PC-3 (cell line): Measurements from ENCODE around the gene PMEPA1. TPM values are rescaled to one million over a fixed set of nuclear protein-coding genes. Genes with fewer than 3 reads are reported as not detected.
"Not testable (repeated sequence)": the region's sequence is repeated elsewhere in the genome, so short reads cannot be mapped to it uniquely, and the experiment has no call there.

Experiments used
- ATAC-seq: fragments of 200-7000 bp; cut with Tn5 transposase; 2 replicates; pipeline ENCODE4 v1.9.1; 2020; ENCODE audit warnings: mild to moderate bottlenecking, moderate library complexity
- BruUV-seq: library from RNA; stranded (reverse); fragments of 400-500 nt; replicated peaks from 2 replicates; lab custom pipeline; 2021; lab: Mats Ljungman, UMichigan
- CTCF ChIA-PET: fragments of 300-600 bp; sonication (Branson Sonifier 250); formaldehyde crosslinking; loops from one replicate; lab custom pipeline; 2022; ENCODE audit warnings: antibody characterized with exemption; lab: Charles Lee
- POLR2A ChIA-PET: fragments of 300-600 bp; sonication (Branson Sonifier 250); formaldehyde crosslinking; loops from one replicate; lab custom pipeline; 2022; ENCODE audit warnings: antibody characterized with exemption; ENCODE audit not compliant: unreplicated experiment; lab: Charles Lee
- DNase-seq: peaks from one replicate; pipeline ENCODE4 v3.0.0-alpha.2; 2015
- H2AFZ ChIP-seq: fragments of 300-600 bp; sonication (generic); 2 replicates; pipeline ENCODE4 v1.6.0; 2016; ENCODE audit warnings: antibody characterized with exemption, low read length
- H3F3A ChIP-seq: fragments of 300-600 bp; sonication (generic); one replicate; pipeline ENCODE4 v1.6.0; 2017; ENCODE audit warnings: antibody characterized with exemption, low read length, control low read depth, mild to moderate bottlenecking; ENCODE audit not compliant: unreplicated experiment
- H3K27ac ChIP-seq: fragments of 300-600 bp; sonication (generic); 2 replicates; pipeline ENCODE4 v1.5.1; 2016; ENCODE audit warnings: mild to moderate bottlenecking, low read length
- H3K27me3 ChIP-seq: fragments of 300-600 bp; sonication (generic); 2 replicates; pipeline ENCODE4 v1.6.1; 2016; ENCODE audit warnings: low read length, mixed read lengths
- H3K36me3 ChIP-seq: fragments of 300-600 bp; sonication (generic); 2 replicates; pipeline ENCODE4 v1.6.1; 2016; ENCODE audit warnings: low read depth, mixed run types, low read length, mixed read lengths
- H3K4me1 ChIP-seq: fragments of 300-600 bp; sonication (generic); 2 replicates; pipeline ENCODE4 v1.5.1; 2016; ENCODE audit warnings: low read length; ENCODE audit not compliant: insufficient read depth
- H3K4me2 ChIP-seq: fragments of 300-600 bp; sonication (generic); 2 replicates; pipeline ENCODE4 v1.6.0; 2016; ENCODE audit warnings: low read length
- H3K4me3 ChIP-seq: fragments of 300-600 bp; sonication (generic); 2 replicates; pipeline ENCODE4 v1.5.1; 2016; ENCODE audit warnings: mild to moderate bottlenecking, low read length, mixed read lengths
- H3K79me2 ChIP-seq: fragments of 300-600 bp; sonication (generic); 2 replicates; pipeline ENCODE4 v1.6.1; 2017; ENCODE audit warnings: low read length, mixed read lengths
- H3K9ac ChIP-seq: fragments of 300-600 bp; sonication (generic); 2 replicates; pipeline ENCODE4 v1.6.0; 2016; ENCODE audit warnings: mild to moderate bottlenecking, low read length
- H3K9me2 ChIP-seq: fragments of 300-600 bp; sonication (generic); replicated peaks from 2 replicates; pipeline ENCODE4 v1.6.1; 2016; ENCODE audit warnings: mixed run types, low read length, mixed read lengths
- H3K9me3 ChIP-seq: fragments of 300-600 bp; sonication (generic); 2 replicates; pipeline ENCODE4 v1.6.1; 2016; ENCODE audit warnings: low read length, mixed read lengths
- H4K20me1 ChIP-seq: fragments of 300-600 bp; sonication (generic); 2 replicates; pipeline ENCODE4 v1.6.1; 2016; ENCODE audit warnings: low read length, mixed read lengths
- CTCF ChIP-seq: fragments of 300-600 bp; sonication (generic); conservative IDR thresholded peaks from 2 replicates; pipeline ENCODE4 v1.5.1; 2017; ENCODE audit warnings: antibody characterized with exemption, low read depth, mild to moderate bottlenecking, low read length
- EZH2 ChIP-seq: fragments of 300-600 bp; sonication (generic); IDR thresholded peaks from one replicate; pipeline ENCODE4 v1.6.1; 2017; ENCODE audit warnings: antibody characterized with exemption, mild to moderate bottlenecking, low read length; ENCODE audit not compliant: unreplicated experiment
- EZH2phosphoT487 ChIP-seq: fragments of 300-600 bp; sonication (generic); IDR thresholded peaks from 2 replicates; pipeline ENCODE4 v1.6.1; 2018; ENCODE audit warnings: mild to moderate bottlenecking, antibody characterized with exemption, low read length, borderline replicate concordance
- intact Hi-C: fragments of 100-400 bp; cut with micrococcal nuclease; formaldehyde crosslinking; loops from 2 replicates; pipeline ENCODE4 v1.9.0; 2023
- total RNA-seq: library from RNA; depleted of rRNA; stranded (reverse); fragments of >200 nt; gene quantifications from 2 replicates; pipeline ENCODE4 v1.2.3, GENCODE V29; 2014

The PMEPA1 gene
- total RNA-seq, 1 experiment from 2014 or later = 21.9 TPM

GRCh38 chr20:57628962-57629308 is 80.9 kb downstream of the PMEPA1 start:
- POLR2A ChIA-PET, H3K4me1 ChIP-seq, DNase-seq, H3K79me2 ChIP-seq, BruUV-seq, H3K36me3 ChIP-seq, H3K9me3 ChIP-seq, H3K9me2 ChIP-seq, H3K9ac ChIP-seq, CTCF ChIA-PET, H3K4me3 ChIP-seq, H3F3A ChIP-seq, H3K27me3 ChIP-seq, H2AFZ ChIP-seq, H4K20me1 ChIP-seq, ATAC-seq, H3K27ac ChIP-seq, H3K4me2 ChIP-seq: not testable (repeated sequence)
- intact Hi-C loops = loop anchor here (10.0 kb wide), 1 partner anchor 456 kb away; no protein-coding TSS in a partner anchor

- Histone ChIP-seq H3K4me1 (peaks cover 10% of the 10 kb centered on the region), H3K9me2 (no peaks in the 10 kb centered on the region), H2AFZ (peak overlapping the region; percentile 54), H3F3A (no peaks in the 10 kb centered on the region), H3K4me3 (no peak overlapping the region), H3K9me3 (no peaks in the 10 kb centered on the region), H3K9ac (no peak overlapping the region), H3K27ac (no peak overlapping the region), H3K27me3 (no peaks in the 10 kb centered on the region), H4K20me1 (no peaks in the 10 kb centered on the region), H3K4me2 (peak overlapping the region; percentile 13; the same call in 1 of the 2 replicates), H3K79me2 (no peaks in the 10 kb centered on the region), H3K36me3 (no peaks in the 10 kb centered on the region)
- intact Hi-C loops = loop anchor here (10.0 kb wide), 1 partner anchor 456 kb away; no protein-coding TSS in a partner anchor
- TF ChIP-seq EZH2phosphoT487 (no peak), CTCF (no peak), EZH2 (no peak)
- ATAC-seq (peak; percentile 50; the same call in 1 of the 2 replicates), DNase-seq (peak; percentile 51)
- ChIA-PET POLR2A (no interaction called here), CTCF (interaction anchor here (0.7 kb wide), 1 partner anchor 9 kb away, joined by 15 read pairs; no protein-coding TSS in a partner anchor)
- no TSS peak for BruUV-seq
Observed at GRCh38 chr20:57628047-57628961, 81.5 kb downstream of the PMEPA1 start.

DNA sequence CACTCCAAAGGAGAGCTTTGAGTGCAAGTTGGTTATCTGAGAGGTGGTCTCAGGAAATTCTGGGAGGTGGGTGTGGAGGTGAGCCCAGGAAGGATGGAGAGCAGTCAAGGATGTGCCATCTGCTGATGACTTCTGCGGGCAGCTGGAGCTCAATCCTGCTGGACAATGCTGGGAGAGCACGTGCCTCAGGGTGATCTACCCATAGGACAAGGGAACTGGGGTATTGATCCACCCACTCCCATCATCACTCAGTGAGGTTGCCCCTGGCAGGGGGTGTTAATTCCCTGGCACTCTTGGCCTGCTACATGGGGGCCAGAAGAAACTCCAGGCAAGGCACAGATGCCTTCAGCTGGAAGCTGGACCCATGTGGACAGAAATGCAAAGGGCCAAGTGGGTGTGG is 82.5 kb downstream of the PMEPA1 start:
- no TSS peak for BruUV-seq
- Histone ChIP-seq H3K9me3 (no peaks in the 10 kb centered on the region), H3K27ac (no peak overlapping the region), H3K79me2 (no peaks in the 10 kb centered on the region), H3K27me3 (no peaks in the 10 kb centered on the region), H3K4me2 (no peak overlapping the region), H2AFZ (0 out of 2 replicates have a peak overlapping the region, but pooled peaks have one; percentile 54), H3K9ac (no peak overlapping the region), H3K4me1 (peaks cover 19% of the 10 kb centered on the region), H3K4me3 (no peak overlapping the region), H3K9me2 (no peaks in the 10 kb centered on the region), H3F3A (no peaks in the 10 kb centered on the region), H4K20me1 (no peaks in the 10 kb centered on the region), H3K36me3 (no peaks in the 10 kb centered on the region)
- CTCF ChIA-PET = interaction anchor here (0.6 to 0.7 kb wide), 2 partner anchors 10 to 111 kb away, joined by 3 to 15 read pairs; no protein-coding TSS in a partner anchor
- DNase-seq (no peak), ATAC-seq (no peak)
- TF ChIP-seq EZH2 (no peak), EZH2phosphoT487 (no peak), CTCF (no peak)
- POLR2A ChIA-PET = no interaction called here
- intact Hi-C loops = loop anchor here (10.0 kb wide), 1 partner anchor 457 kb away; no protein-coding TSS in a partner anchor
